HG03175 (cell line): ENCODE measurements around the gene PHB1.
"Not testable (repeated sequence)": the region's sequence is repeated elsewhere in the genome, so short reads cannot be mapped to it uniquely, and the experiment has no call there.

Source experiments
- ATAC-seq: cut with Tn5 transposase; IDR thresholded peaks from one replicate; pipeline ENCODE4 v1.9.1; 2021; ENCODE audit warnings: mild to moderate bottlenecking, moderate library complexity; ENCODE audit not compliant: unreplicated experiment

Gene PHB1

GRCh38 chr17:49439673-49440571, 25.2 kb upstream of the PHB1 start:
- ATAC-seq, result no peak

- no peak for ATAC-seq
Measured at GRCh38 chr17:49439305-49439672, 24.6 kb upstream of the PHB1 start.

GRCh38 chr17:49438436-49439278, 24.0 kb upstream of the PHB1 start:
- no peak for ATAC-seq

GRCh38 chr17:49437696-49438435, 23.2 kb upstream of the PHB1 start:
- no peak for ATAC-seq

GRCh38 chr17:49436174-49436573, 21.5 kb upstream of the PHB1 start:
- no peak for ATAC-seq

GRCh38 chr17:49435671-49436029, 21.0 kb upstream of the PHB1 start:
- no peak for ATAC-seq

- no peak for ATAC-seq
Measured at GRCh38 chr17:49434821-49435670, 20.4 kb upstream of the PHB1 start.

GRCh38 chr17:49433000-49433694, 18.5 kb upstream of the PHB1 start:
- no peak for ATAC-seq

GRCh38 chr17:49431743-49432142, 17.1 kb upstream of the PHB1 start:
- ATAC-seq, result no peak

- ATAC-seq, result no peak
Measured at GRCh38 chr17:49425004-49425286, 10.3 kb upstream of the PHB1 start.

GRCh38 chr17:49424276-49425003, 9.8 kb upstream of the PHB1 start:
- ATAC-seq, result not testable (repeated sequence)

GRCh38 chr17:49422714-49423113, 8.0 kb upstream of the PHB1 start:
- ATAC-seq, result no peak

GRCh38 chr17:49419761-49420160, 5.1 kb upstream of the PHB1 start:
- ATAC-seq, result not testable (repeated sequence)

GRCh38 chr17:49418754-49419740, 4.4 kb upstream of the PHB1 start:
- ATAC-seq, result not testable (repeated sequence)

GRCh38 chr17:49414271-49414621, 436 bp downstream of the PHB1 start:
- no peak for ATAC-seq

- ATAC-seq, result no peak
Measured at GRCh38 chr17:49409066-49409465, 5.6 kb downstream of the PHB1 start.

- ATAC-seq, result peak; percentile 71
Measured at GRCh38 chr17:49407981-49408501, 6.6 kb downstream of the PHB1 start.

GRCh38 chr17:49407086-49407485, 7.6 kb downstream of the PHB1 start:
- no peak for ATAC-seq
